WTC11 (cell line): ENCODE measurements around the gene EP300. TPM values are rescaled to one million over a fixed set of nuclear protein-coding genes. Genes with fewer than 3 reads are reported as not detected.
"Not testable (repeated sequence)": the region's sequence is repeated elsewhere in the genome, so short reads cannot be mapped to it uniquely, and the experiment has no call there.

Source experiments
- ATAC-seq: fragments of 200-7000 bp; cut with Tn5 transposase; 2 replicates; pipeline ENCODE4 v1.10.0; 2021; ENCODE audit warnings: mild to moderate bottlenecking, moderate library complexity
- CTCF ChIA-PET: fragments of 300-600 bp; sonication (Branson Sonifier 250); formaldehyde crosslinking; loops from one replicate; lab custom pipeline; 2021; ENCODE audit warnings: antibody characterized with exemption; lab: Charles Lee
- POLR2A ChIA-PET: fragments of 350-600 bp; sonication (Branson Sonifier 250); formaldehyde crosslinking; loops from one replicate; lab custom pipeline; 2021; ENCODE audit warnings: antibody characterized with exemption; lab: Charles Lee
- DNase-seq: peaks from one replicate; pipeline ENCODE4 v3.0.0; 2021; ENCODE audit warnings: low spot score
- H3K27ac Mint-ChIP-seq: 2 replicates; pipeline ENCODE4 v1.8.0; 2021; ENCODE audit warnings: mixed read lengths
- H3K27me3 Mint-ChIP-seq: 2 replicates; pipeline ENCODE4 v1.8.0; 2021; ENCODE audit warnings: low read depth, mild to moderate bottlenecking, moderate library complexity, mixed read lengths
- H3K36me3 Mint-ChIP-seq: 2 replicates; pipeline ENCODE4 v1.8.0; 2021; ENCODE audit warnings: mixed read lengths
- H3K4me1 Mint-ChIP-seq: 2 replicates; pipeline ENCODE4 v1.8.0; 2022; ENCODE audit warnings: mixed read lengths
- H3K4me3 Mint-ChIP-seq: 2 replicates; pipeline ENCODE4 v1.8.0; 2021; ENCODE audit warnings: mild to moderate bottlenecking, moderate library complexity, mixed read lengths
- H3K9me3 Mint-ChIP-seq: 2 replicates; pipeline ENCODE4 v1.8.0; 2021; ENCODE audit warnings: mixed read lengths
- ATF2 ChIP-seq: sonication (generic); formaldehyde crosslinking; IDR thresholded peaks from 2 replicates; pipeline ENCODE4 v1.8.1; 2022; ENCODE audit warnings: low read depth, missing genetic modification reagents, borderline replicate concordance
- FOXP1 ChIP-seq: sonication (generic); formaldehyde crosslinking; IDR thresholded peaks from 2 replicates; pipeline ENCODE4 v1.8.0; 2022; ENCODE audit warnings: missing genetic modification reagents, mild to moderate bottlenecking, moderate library complexity, borderline replicate concordance
- HMGA2 ChIP-seq: fragments of 250-450 bp; sonication (Bioruptor Pico); IDR thresholded peaks from 2 replicates; pipeline ENCODE4 v1.4.0; 2021; ENCODE audit warnings: mild to moderate bottlenecking, moderate library complexity
- JAZF1 ChIP-seq: fragments of 250-450 bp; sonication (Bioruptor Pico); IDR thresholded peaks from 2 replicates; pipeline ENCODE4 v1.9.0; 2021; ENCODE audit warnings: moderate library complexity, mild to moderate bottlenecking, inconsistent platforms
- TEAD4 ChIP-seq: sonication (generic); formaldehyde crosslinking; IDR thresholded peaks from 2 replicates; pipeline ENCODE4 v1.8.0; 2022; ENCODE audit warnings: mild to moderate bottlenecking, missing genetic modification reagents
- ZBTB43 ChIP-seq: sonication (generic); formaldehyde crosslinking; IDR thresholded peaks from 2 replicates; pipeline ENCODE4 v1.8.1; 2023; ENCODE audit warnings: mild to moderate bottlenecking, missing genetic modification reagents
- ZNF232 ChIP-seq: sonication (generic); formaldehyde crosslinking; IDR thresholded peaks from 2 replicates; pipeline ENCODE4 v1.8.0; 2022; ENCODE audit warnings: mild to moderate bottlenecking, missing genetic modification reagents
- ZNF425 ChIP-seq: fragments of 250-450 bp; sonication (Bioruptor Pico); conservative IDR thresholded peaks from 2 replicates; pipeline ENCODE4 v1.9.0; 2021; ENCODE audit warnings: mild to moderate bottlenecking
- total RNA-seq: library from RNA; stranded (reverse); gene quantifications from 3 replicates; pipeline ENCODE4 v1.2.3, GENCODE V29; 2021
- TF ChIP-seq, protein P1 (sequence below): sonication (generic); formaldehyde crosslinking; IDR thresholded peaks from 2 replicates; pipeline ENCODE4 v1.8.0; 2022; ENCODE audit warnings: missing genetic modification reagents
- TF ChIP-seq, protein P2 (sequence below): sonication (generic); formaldehyde crosslinking; conservative IDR thresholded peaks from 2 replicates; pipeline ENCODE4 v1.8.1; 2023; ENCODE audit warnings: mild to moderate bottlenecking, low read depth, missing genetic modification reagents, moderate library complexity

EP300 gene
- total RNA-seq, 1 experiment from 2014 or later, result 97.1 TPM

DNA sequence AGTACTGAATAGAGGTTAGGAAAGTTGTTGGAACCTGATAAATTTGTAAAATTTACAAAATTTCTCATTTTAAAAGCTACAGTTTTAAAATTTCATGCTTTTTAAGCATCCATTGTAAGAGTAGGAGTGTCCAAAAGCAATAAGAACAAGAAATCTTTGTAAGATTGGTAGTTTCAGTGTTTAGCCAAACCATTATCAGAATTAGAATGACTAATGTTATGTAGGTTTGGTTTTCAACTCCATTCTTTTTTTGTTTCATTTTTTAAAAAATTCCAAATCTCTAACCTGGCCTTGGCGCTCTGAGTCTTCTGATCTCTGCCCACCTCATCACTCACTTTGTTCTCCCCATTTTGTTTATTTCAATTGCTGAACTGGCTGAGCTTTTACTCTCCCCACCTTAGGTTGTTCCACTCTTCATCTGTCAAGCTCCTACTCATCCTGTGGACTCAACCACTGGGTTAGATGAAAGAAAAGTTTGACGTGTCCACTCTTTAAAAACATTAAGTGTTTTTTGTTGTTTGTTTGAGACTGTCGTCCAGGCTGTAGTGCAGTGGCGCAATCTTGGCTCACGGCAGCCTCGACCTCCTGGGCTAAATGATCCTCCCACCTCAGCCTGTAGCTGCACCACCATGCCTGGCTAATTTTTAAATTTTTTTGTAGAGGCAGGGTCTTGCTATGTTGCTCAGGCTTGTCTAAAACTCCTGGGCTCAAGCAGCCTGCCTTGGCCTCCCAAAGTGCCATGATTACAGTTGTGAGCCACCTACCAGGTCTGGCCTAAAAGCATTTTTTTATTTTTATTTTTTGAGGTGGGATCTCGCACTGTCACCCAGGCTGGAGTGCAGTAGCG lies 14.0 kb downstream of the EP300 start:
- Mint-ChIP-seq H3K27me3 (no peaks in the 10 kb centered on the region), H3K4me1 (peaks cover 19% of the 10 kb centered on the region)

DNA sequence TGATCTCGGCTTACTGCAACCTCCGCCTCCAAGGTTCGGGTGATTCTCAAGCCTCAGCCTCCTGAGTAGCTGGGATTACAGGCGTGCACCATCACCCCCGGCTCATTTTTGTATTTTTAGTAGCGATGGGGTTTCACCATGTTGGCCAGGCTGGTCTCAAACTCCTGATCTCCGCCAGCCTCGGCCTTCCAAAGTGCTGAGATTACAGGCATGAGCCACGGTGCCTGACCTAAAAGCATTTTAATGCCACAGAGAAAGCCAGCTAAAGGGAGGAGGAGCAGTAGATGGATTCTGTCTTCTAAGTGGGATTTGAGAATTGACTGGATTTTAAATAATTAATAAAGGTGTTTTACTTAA lies 14.6 kb downstream of the EP300 start:
- H3K4me3 Mint-ChIP-seq, ATAC-seq, POLR2A ChIA-PET, H3K27me3 Mint-ChIP-seq, H3K9me3 Mint-ChIP-seq, DNase-seq, CTCF ChIA-PET: not testable (repeated sequence)
- H3K4me1 Mint-ChIP-seq, result peaks cover 19% of the 10 kb centered on the region
- H3K36me3 Mint-ChIP-seq, result peaks cover 24% of the 10 kb centered on the region
- 0 out of 2 replicates have a peak overlapping the region, but pooled peaks have one; percentile 45 for H3K27ac Mint-ChIP-seq

More for the DNA sequence above, 14.0 kb downstream of the EP300 start:
- no peak for DNase-seq
- no peak for TF ChIP-seq FOXP1 (CRISPR knock-in tag)
- no peak for TF ChIP-seq HMGA2 (CRISPR knock-in tag)
- TF ChIP-seq JAZF1 (CRISPR knock-in tag), result no peak
- TF ChIP-seq ZNF232, result no peak
- no peak for TF ChIP-seq TEAD4
- TF ChIP-seq ZNF425 (CRISPR knock-in tag), result no peak
- no peak for TF ChIP-seq ZBTB43 (CRISPR knock-in tag)
- TF ChIP-seq, protein P1, sequence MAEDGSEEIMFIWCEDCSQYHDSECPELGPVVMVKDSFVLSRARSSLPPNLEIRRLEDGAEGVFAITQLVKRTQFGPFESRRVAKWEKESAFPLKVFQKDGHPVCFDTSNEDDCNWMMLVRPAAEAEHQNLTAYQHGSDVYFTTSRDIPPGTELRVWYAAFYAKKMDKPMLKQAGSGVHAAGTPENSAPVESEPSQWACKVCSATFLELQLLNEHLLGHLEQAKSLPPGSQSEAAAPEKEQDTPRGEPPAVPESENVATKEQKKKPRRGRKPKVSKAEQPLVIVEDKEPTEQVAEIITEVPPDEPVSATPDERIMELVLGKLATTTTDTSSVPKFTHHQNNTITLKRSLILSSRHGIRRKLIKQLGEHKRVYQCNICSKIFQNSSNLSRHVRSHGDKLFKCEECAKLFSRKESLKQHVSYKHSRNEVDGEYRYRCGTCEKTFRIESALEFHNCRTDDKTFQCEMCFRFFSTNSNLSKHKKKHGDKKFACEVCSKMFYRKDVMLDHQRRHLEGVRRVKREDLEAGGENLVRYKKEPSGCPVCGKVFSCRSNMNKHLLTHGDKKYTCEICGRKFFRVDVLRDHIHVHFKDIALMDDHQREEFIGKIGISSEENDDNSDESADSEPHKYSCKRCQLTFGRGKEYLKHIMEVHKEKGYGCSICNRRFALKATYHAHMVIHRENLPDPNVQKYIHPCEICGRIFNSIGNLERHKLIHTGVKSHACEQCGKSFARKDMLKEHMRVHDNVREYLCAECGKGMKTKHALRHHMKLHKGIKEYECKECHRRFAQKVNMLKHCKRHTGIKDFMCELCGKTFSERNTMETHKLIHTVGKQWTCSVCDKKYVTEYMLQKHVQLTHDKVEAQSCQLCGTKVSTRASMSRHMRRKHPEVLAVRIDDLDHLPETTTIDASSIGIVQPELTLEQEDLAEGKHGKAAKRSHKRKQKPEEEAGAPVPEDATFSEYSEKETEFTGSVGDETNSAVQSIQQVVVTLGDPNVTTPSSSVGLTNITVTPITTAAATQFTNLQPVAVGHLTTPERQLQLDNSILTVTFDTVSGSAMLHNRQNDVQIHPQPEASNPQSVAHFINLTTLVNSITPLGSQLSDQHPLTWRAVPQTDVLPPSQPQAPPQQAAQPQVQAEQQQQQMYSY (CRISPR knock-in tag), result no peak
- no peak for TF ChIP-seq ATF2 (CRISPR knock-in tag)
- TF ChIP-seq, protein P2, sequence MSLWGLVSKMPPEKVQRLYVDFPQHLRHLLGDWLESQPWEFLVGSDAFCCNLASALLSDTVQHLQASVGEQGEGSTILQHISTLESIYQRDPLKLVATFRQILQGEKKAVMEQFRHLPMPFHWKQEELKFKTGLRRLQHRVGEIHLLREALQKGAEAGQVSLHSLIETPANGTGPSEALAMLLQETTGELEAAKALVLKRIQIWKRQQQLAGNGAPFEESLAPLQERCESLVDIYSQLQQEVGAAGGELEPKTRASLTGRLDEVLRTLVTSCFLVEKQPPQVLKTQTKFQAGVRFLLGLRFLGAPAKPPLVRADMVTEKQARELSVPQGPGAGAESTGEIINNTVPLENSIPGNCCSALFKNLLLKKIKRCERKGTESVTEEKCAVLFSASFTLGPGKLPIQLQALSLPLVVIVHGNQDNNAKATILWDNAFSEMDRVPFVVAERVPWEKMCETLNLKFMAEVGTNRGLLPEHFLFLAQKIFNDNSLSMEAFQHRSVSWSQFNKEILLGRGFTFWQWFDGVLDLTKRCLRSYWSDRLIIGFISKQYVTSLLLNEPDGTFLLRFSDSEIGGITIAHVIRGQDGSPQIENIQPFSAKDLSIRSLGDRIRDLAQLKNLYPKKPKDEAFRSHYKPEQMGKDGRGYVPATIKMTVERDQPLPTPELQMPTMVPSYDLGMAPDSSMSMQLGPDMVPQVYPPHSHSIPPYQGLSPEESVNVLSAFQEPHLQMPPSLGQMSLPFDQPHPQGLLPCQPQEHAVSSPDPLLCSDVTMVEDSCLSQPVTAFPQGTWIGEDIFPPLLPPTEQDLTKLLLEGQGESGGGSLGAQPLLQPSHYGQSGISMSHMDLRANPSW (CRISPR knock-in tag), result no peak
- Mint-ChIP-seq H3K27ac (peak overlapping the region; percentile 88), H3K4me3 (no peak overlapping the region), H3K36me3 (peaks cover 22% of the 10 kb centered on the region), H3K9me3 (no peaks in the 10 kb centered on the region)
- ChIA-PET POLR2A (no interaction called here), CTCF (no interaction called here)
- ATAC-seq, result no peak
